ENCODE results near the gene CBX8. TPM values are rescaled to one million over a fixed set of nuclear protein-coding genes. Genes with fewer than 3 reads are reported as not detected.

CBX8 gene
- total and polyA plus RNA-seq, 2 of the 13 experiments (the other 11 are each of a cell fraction or from before 2014, with no cell fraction given): 0.34 to 12.6 TPM

GRCh38 chr17:79843474-79843815 is 46.6 kb upstream of the CBX8 start (continued):
- TF ChIP-seq PRDM4 (CRISPR knock-in tag; IDR thresholded peaks at IDR 0.05; ENCODE audit: borderline replicate concordance) (no peak), NBN (conservative IDR thresholded peaks at IDR 0.05) (no peak), ZBTB33 (CRISPR knock-in tag; IDR thresholded peaks at IDR 0.05) (peak; percentile 68), SP4 (CRISPR knock-in tag; IDR thresholded peaks at IDR 0.05) (no peak), CHCHD3 (CRISPR knock-in tag; IDR thresholded peaks at IDR 0.05) (no peak), NKX3-1 (CRISPR knock-in tag; IDR thresholded peaks at IDR 0.05) (no peak), ZNF138 (CRISPR knock-in tag; IDR thresholded peaks at IDR 0.05; ENCODE audit: low read depth) (no peak), STAT6 (CRISPR knock-in tag; IDR thresholded peaks at IDR 0.05; ENCODE audit: borderline replicate concordance) (no peak), ZUFSP (CRISPR knock-in tag; IDR thresholded peaks at IDR 0.05; ENCODE audit: borderline replicate concordance) (no peak), MAFK (conservative IDR thresholded peaks at IDR 0.05 in 1 of 2, IDR thresholded peaks at IDR 0.05 in 1 of 2; ENCODE audit: low read length in 2 of 2) (no peak), SP2 (CRISPR knock-in tag; IDR thresholded peaks at IDR 0.05) (0 out of 2 replicates have a peak, but pooled peaks have one; percentile 9), ZMAT5 (CRISPR knock-in tag; IDR thresholded peaks at IDR 0.05; ENCODE audit: borderline replicate concordance, low read depth) (no peak), ZNF576 (CRISPR knock-in tag; IDR thresholded peaks at IDR 0.05) (no peak), ZNF790 (CRISPR knock-in tag; IDR thresholded peaks at IDR 0.05; ENCODE audit: borderline replicate concordance) (no peak)

Measured in HepG2 (cell line).